GM18507 (cell line): ENCODE results near the gene RPL37A.

Experiments
- DNase-seq: peaks from one replicate; pipeline ENCODE4 v3.0.0; 2011; ENCODE audit warnings: low read depth; ENCODE audit not compliant: insufficient read length; ENCODE audit errors: extremely low spot score
- FAIRE-seq: peaks from 2 replicates; lab custom pipeline; 2011; peaks lifted over from hg19 to GRCh38; lab: Jason Lieb, UNC

RPL37A gene

GRCh38 chr2:216486271-216486670 is 12.4 kb upstream of the RPL37A start:
- FAIRE-seq (no peak), DNase-seq (no peak)

- FAIRE-seq (no peak), DNase-seq (no peak)
Observed at GRCh38 chr2:216486708-216487107, 11.9 kb upstream of the RPL37A start.

- DNase-seq (no peak), FAIRE-seq (no peak)
Observed at GRCh38 chr2:216490061-216490460, 8.6 kb upstream of the RPL37A start.

GRCh38 chr2:216491793-216492596 is 6.6 kb upstream of the RPL37A start:
- DNase-seq (no peak), FAIRE-seq (peak; percentile 83)

- FAIRE-seq (peak; percentile 24), DNase-seq (no peak)
Observed at GRCh38 chr2:216492597-216493333, 5.9 kb upstream of the RPL37A start.

GRCh38 chr2:216493334-216493685 is 5.3 kb upstream of the RPL37A start:
- DNase-seq: no peak
- no peak for FAIRE-seq

- no peak for DNase-seq
- FAIRE-seq: no peak
Observed at GRCh38 chr2:216495656-216496055, 3.0 kb upstream of the RPL37A start.

- no peak for FAIRE-seq
- DNase-seq: no peak
Observed at GRCh38 chr2:216497382-216498069, 1.1 kb upstream of the RPL37A start.

GRCh38 chr2:216498070-216498378 is 620 bp upstream of the RPL37A start:
- DNase-seq (no peak), FAIRE-seq (no peak)

GRCh38 chr2:216499641-216500218 is 1.1 kb downstream of the RPL37A start:
- FAIRE-seq: no peak
- DNase-seq: no peak

- FAIRE-seq (no peak), DNase-seq (no peak)
Observed at GRCh38 chr2:216500572-216500971, 1.9 kb downstream of the RPL37A start.

- no peak for FAIRE-seq
- no peak for DNase-seq
Observed at GRCh38 chr2:216501854-216502253, 3.2 kb downstream of the RPL37A start.

- DNase-seq (no peak), FAIRE-seq (no peak)
Observed at GRCh38 chr2:216502381-216503158, 3.9 kb downstream of the RPL37A start.

GRCh38 chr2:216503159-216503629 is 4.5 kb downstream of the RPL37A start:
- no peak for DNase-seq
- FAIRE-seq: no peak

GRCh38 chr2:216503697-216504375 is 5.2 kb downstream of the RPL37A start:
- DNase-seq (no peak), FAIRE-seq (no peak)

GRCh38 chr2:216504376-216504762 is 5.7 kb downstream of the RPL37A start:
- FAIRE-seq (no peak), DNase-seq (no peak)

GRCh38 chr2:216505133-216506106 is 6.8 kb downstream of the RPL37A start:
- FAIRE-seq (no peak), DNase-seq (no peak)
